HepG2 (cell line): ENCODE results near the gene FAM89B. TPM values are rescaled to one million over a fixed set of nuclear protein-coding genes. Genes with fewer than 3 reads are reported as not detected.

Experiments
- ATF7-NPFF ChIP-seq: sonication (generic); formaldehyde crosslinking; IDR thresholded peaks from 2 replicates; pipeline ENCODE4 v1.8.1; 2023; ENCODE audit warnings: mild to moderate bottlenecking, low read depth, missing genetic modification reagents, moderate library complexity
- KDM6A ChIP-seq: IDR thresholded peaks from 2 replicates; pipeline ENCODE4 v1.6.1; 2016; ENCODE audit warnings: low read depth
- NCOA1 ChIP-seq: sonication (generic); formaldehyde crosslinking; IDR thresholded peaks from 2 replicates; pipeline ENCODE4 v1.9.0; 2021; ENCODE audit warnings: missing genetic modification reagents
- NR1H2 ChIP-seq: sonication (generic); formaldehyde crosslinking; IDR thresholded peaks from 2 replicates; pipeline ENCODE4 v1.8.1; 2022; ENCODE audit warnings: low read depth, missing genetic modification reagents, borderline replicate concordance
- PHF5A ChIP-seq: IDR thresholded peaks from one replicate; pipeline ENCODE4 v1.6.1; 2018; ENCODE audit warnings: low read depth, missing genetic modification reagents; ENCODE audit not compliant: unreplicated experiment
- RBFOX2 ChIP-seq: fragments of 200-400 bp; formaldehyde crosslinking; IDR thresholded peaks from 2 replicates; pipeline ENCODE4 v1.6.1; 2017; ENCODE audit warnings: low read depth, mild to moderate bottlenecking, low read length
- RBM22 ChIP-seq: fragments of 200-400 bp; formaldehyde crosslinking; optimal IDR thresholded peaks from 2 replicates; pipeline ENCODE3; 2017; ENCODE audit warnings: mild to moderate bottlenecking, low read length, moderate library complexity
- SOX13 ChIP-seq, 3 experiments: fragments of 450-650 bp in 1 of 3; sonication (generic) in 1 of 3; formaldehyde crosslinking in 1 of 3; IDR thresholded peaks in 2 of 3; conservative IDR thresholded peaks in 1 of 3; 2 replicates each; pipeline versions ENCODE4 v1.5.0 to v1.6.1; 2016 to 2020; ENCODE audit warnings: antibody characterized with exemption in 1 of 3, mild to moderate bottlenecking in 1 of 3, missing compliant biosample characterization in 1 of 3, missing genetic modification reagents in 1 of 3, moderate library complexity in 1 of 3
- TEF ChIP-seq: sonication (generic); formaldehyde crosslinking; IDR thresholded peaks from 2 replicates; pipeline ENCODE4 v1.5.0; 2020; ENCODE audit warnings: missing genetic modification reagents
- ZMAT3 ChIP-seq: sonication (generic); formaldehyde crosslinking; conservative IDR thresholded peaks from 2 replicates; pipeline ENCODE4 v1.7.0; 2021; ENCODE audit warnings: missing genetic modification reagents
- ZNF138 ChIP-seq: sonication (generic); formaldehyde crosslinking; IDR thresholded peaks from 2 replicates; pipeline ENCODE4 v1.5.0; 2020; ENCODE audit warnings: mild to moderate bottlenecking, low read depth, missing genetic modification reagents
- ZNF652 ChIP-seq: IDR thresholded peaks from 2 replicates; pipeline ENCODE4 v1.6.1; 2016; ENCODE audit warnings: low read depth, borderline replicate concordance
- ZNF768 ChIP-seq: sonication (generic); formaldehyde crosslinking; IDR thresholded peaks from 2 replicates; pipeline ENCODE4 v1.4.0; 2020; ENCODE audit warnings: missing genetic modification reagents
- ZNF777 ChIP-seq: sonication (generic); formaldehyde crosslinking; IDR thresholded peaks from 2 replicates; pipeline ENCODE4 v1.4.0; 2020; ENCODE audit warnings: missing genetic modification reagents
- ZNF83 ChIP-seq: sonication (generic); formaldehyde crosslinking; IDR thresholded peaks from 2 replicates; pipeline ENCODE4 v1.4.0; 2020; ENCODE audit warnings: missing genetic modification reagents, mild to moderate bottlenecking, borderline replicate concordance
- ZSCAN25 ChIP-seq: sonication (generic); formaldehyde crosslinking; IDR thresholded peaks from 2 replicates; pipeline ENCODE4 v1.8.0; 2022; ENCODE audit warnings: mild to moderate bottlenecking, missing genetic modification reagents
- polyA plus RNA-seq, 8 experiments: library from polyadenylated mRNA; depleted of rRNA in 3 of 8; stranded (reverse) in 7 of 8; unstranded in 1 of 8; fragments of >200 nt; fragmentation: Illumina TruSeq in 4 of 8; extraction: Trizol in 4 of 8; gene quantifications; 2 replicates each; pipeline versions ENCODE4 v1.2.1 to v1.2.3, GENCODE V29; 2011 to 2016; ENCODE audit warnings: low read depth in 4 of 8, missing spikeins in 1 of 8, mixed read lengths in 1 of 8; ENCODE audit not compliant: insufficient read depth in 1 of 8
- total RNA-seq, 5 experiments: library from RNA; depleted of rRNA; stranded (reverse); fragments of >200 nt; fragmentation: Illumina TruSeq; extraction: Trizol; gene quantifications; 2 replicates each; pipeline ENCODE4 v1.2.3, GENCODE V29; 2016; ENCODE audit warnings: low read depth in 1 of 5
- TF ChIP-seq, protein P1 (sequence below): sonication (generic); formaldehyde crosslinking; IDR thresholded peaks from 2 replicates; pipeline ENCODE4 v1.5.1; 2020; ENCODE audit warnings: mild to moderate bottlenecking, missing genetic modification reagents, borderline replicate concordance
- TF ChIP-seq, protein P2 (sequence below): sonication (generic); formaldehyde crosslinking; IDR thresholded peaks from 2 replicates; pipeline ENCODE4 v1.4.0; 2020; ENCODE audit warnings: missing genetic modification reagents, borderline replicate concordance
- TF ChIP-seq, protein P3 (sequence below): sonication (generic); formaldehyde crosslinking; conservative IDR thresholded peaks from 2 replicates; pipeline ENCODE4 v1.4.0; 2020; ENCODE audit warnings: missing genetic modification reagents

The FAM89B gene
- total and polyA plus RNA-seq, 2 of the 13 experiments (the other 11 are each of a cell fraction or from before 2014, with no cell fraction given), result 5.7 to 8.0 TPM

GRCh38 chr11:65569973-65570918 lies 2.1 kb upstream of the FAM89B start, which contains the start of gene ZNRD2 (continued):
- TF ChIP-seq RBFOX2 (peak; percentile 92), ATF7-NPFF (no peak), ZNF83 (CRISPR knock-in tag) (no peak), RBM22 (no peak), ZSCAN25 (CRISPR knock-in tag) (peak; percentile 50; the same call in 1 of the 2 replicates), ZNF768 (CRISPR knock-in tag) (peak; percentile 74; the same call in 1 of the 2 replicates), KDM6A (CRISPR knock-in tag) (no peak), NCOA1 (CRISPR knock-in tag) (no peak; the same call in 1 of the 2 replicates), ZNF138 (no peak), ZMAT3 (CRISPR knock-in tag) (peak; percentile 19; the same call in 1 of the 2 replicates), ZNF652 (CRISPR knock-in tag) (no peak), ZNF777 (CRISPR knock-in tag) (peak; percentile 75), NR1H2 (CRISPR knock-in tag) (no peak), TEF (CRISPR knock-in tag) (no peak), PHF5A (CRISPR knock-in tag) (peak; percentile 90), SOX13 (IDR thresholded peaks at IDR 0.05) (no peak), SOX13 (CRISPR knock-in tag; conservative IDR thresholded peaks at IDR 0.05 in 1 of 2, IDR thresholded peaks at IDR 0.05 in 1 of 2) (0 out of 4 replicates have a peak, but pooled peaks of 1 of the 2 experiments have one; percentile 17)
- TF ChIP-seq, protein P1, sequence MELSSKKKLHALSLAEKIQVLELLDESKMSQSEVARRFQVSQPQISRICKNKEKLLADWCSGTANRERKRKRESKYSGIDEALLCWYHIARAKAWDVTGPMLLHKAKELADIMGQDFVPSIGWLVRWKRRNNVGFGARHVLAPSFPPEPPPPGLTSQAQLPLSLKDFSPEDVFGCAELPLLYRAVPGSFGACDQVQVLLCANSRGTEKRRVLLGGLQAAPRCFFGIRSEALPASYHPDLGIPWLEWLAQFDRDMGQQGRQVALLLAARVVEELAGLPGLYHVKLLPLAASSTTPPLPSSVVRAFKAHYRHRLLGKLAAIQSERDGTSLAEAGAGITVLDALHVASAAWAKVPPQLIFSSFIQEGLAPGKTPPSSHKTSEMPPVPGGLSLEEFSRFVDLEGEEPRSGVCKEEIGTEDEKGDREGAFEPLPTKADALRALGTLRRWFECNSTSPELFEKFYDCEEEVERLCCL, result no peak
- TF ChIP-seq, protein P2, sequence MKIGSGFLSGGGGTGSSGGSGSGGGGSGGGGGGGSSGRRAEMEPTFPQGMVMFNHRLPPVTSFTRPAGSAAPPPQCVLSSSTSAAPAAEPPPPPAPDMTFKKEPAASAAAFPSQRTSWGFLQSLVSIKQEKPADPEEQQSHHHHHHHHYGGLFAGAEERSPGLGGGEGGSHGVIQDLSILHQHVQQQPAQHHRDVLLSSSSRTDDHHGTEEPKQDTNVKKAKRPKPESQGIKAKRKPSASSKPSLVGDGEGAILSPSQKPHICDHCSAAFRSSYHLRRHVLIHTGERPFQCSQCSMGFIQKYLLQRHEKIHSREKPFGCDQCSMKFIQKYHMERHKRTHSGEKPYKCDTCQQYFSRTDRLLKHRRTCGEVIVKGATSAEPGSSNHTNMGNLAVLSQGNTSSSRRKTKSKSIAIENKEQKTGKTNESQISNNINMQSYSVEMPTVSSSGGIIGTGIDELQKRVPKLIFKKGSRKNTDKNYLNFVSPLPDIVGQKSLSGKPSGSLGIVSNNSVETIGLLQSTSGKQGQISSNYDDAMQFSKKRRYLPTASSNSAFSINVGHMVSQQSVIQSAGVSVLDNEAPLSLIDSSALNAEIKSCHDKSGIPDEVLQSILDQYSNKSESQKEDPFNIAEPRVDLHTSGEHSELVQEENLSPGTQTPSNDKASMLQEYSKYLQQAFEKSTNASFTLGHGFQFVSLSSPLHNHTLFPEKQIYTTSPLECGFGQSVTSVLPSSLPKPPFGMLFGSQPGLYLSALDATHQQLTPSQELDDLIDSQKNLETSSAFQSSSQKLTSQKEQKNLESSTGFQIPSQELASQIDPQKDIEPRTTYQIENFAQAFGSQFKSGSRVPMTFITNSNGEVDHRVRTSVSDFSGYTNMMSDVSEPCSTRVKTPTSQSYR, result no peak
- TF ChIP-seq, protein P3, sequence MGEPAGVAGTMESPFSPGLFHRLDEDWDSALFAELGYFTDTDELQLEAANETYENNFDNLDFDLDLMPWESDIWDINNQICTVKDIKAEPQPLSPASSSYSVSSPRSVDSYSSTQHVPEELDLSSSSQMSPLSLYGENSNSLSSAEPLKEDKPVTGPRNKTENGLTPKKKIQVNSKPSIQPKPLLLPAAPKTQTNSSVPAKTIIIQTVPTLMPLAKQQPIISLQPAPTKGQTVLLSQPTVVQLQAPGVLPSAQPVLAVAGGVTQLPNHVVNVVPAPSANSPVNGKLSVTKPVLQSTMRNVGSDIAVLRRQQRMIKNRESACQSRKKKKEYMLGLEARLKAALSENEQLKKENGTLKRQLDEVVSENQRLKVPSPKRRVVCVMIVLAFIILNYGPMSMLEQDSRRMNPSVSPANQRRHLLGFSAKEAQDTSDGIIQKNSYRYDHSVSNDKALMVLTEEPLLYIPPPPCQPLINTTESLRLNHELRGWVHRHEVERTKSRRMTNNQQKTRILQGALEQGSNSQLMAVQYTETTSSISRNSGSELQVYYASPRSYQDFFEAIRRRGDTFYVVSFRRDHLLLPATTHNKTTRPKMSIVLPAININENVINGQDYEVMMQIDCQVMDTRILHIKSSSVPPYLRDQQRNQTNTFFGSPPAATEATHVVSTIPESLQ (CRISPR knock-in tag), result no peak; the same call in 1 of the 2 replicates
